ENCODE results near the gene NOC4L. TPM values are rescaled to one million over a fixed set of nuclear protein-coding genes. Genes with fewer than 3 reads are reported as not detected.

NOC4L gene
- total and polyA plus RNA-seq, 4 experiments from 2014 or later, result 13.9 to 26.0 (median 17.7) TPM

DNA sequence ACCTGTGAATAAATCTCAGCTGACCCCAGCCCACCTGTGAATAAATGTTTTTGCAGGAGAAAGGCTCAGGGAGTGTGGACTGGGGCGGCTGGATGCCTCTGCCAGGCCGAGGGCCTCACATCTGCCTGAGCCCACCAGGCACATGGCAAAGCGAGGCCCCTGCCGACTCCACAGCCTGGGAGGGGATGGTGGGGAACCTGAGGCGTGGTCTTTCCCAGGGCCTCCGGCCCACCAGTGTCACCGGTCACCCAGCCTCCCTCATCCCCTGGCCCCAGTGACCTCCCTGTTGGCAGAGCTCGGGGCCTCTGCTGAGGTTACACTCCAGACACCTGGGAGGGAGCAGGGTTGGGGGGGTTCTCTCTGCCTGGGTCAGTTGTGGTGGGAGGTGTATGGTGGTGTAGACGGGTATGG lies 8.2 kb downstream of the NOC4L start:
- POLR2A ChIA-PET (ENCODE audit: partially characterized antibody), result no interaction called here
- intact Hi-C loops (cut with micrococcal nuclease), result no loop called here
- peak in 1 of 5 donors; percentile 22 for DNase-seq
- peaks cover 0 to 5% (median 0%) of the 10 kb centered on the region in 4 donors for H3K4me1 Mint-ChIP-seq
- no peak overlapping the region for H3K27ac Mint-ChIP-seq
- H3K9me3 Mint-ChIP-seq, result no peaks in the 10 kb centered on the region
- H3K36me3 ChIP-seq (ENCODE audit: insufficient read depth, low read length), result peaks cover 7% of the 10 kb centered on the region
- no peak overlapping the region for H3K4me3 ChIP-seq (ENCODE audit: low read length in 2 of 2)
- no peaks in the 10 kb centered on the region for H3K9me3 ChIP-seq (ENCODE audit: control insufficient read depth in 1 of 2, low read length in 2 of 2)
- peaks cover 0 to 10% of the 10 kb centered on the region in 2 donors for H3K36me3 Mint-ChIP-seq
- peaks cover 10% of the 10 kb centered on the region for H3K4me1 ChIP-seq (ENCODE audit: insufficient read depth, low read length)
- CTCF ChIA-PET (ENCODE audit: partially characterized antibody), result interaction anchor here (1.8 to 2.0 kb wide), 2 partner anchors 67 to 262 kb away, joined by 12 to 25 read pairs; no protein-coding TSS in a partner anchor
- H3K27ac ChIP-seq (ENCODE audit: low read depth, low read length), result no peak overlapping the region
- no peaks in the 10 kb centered on the region for H3K27me3 ChIP-seq (ENCODE audit: insufficient read depth, low read length)
- no peak overlapping the region for H3K4me3 Mint-ChIP-seq
- H3K27me3 Mint-ChIP-seq, result no peaks in the 10 kb centered on the region

DNA sequence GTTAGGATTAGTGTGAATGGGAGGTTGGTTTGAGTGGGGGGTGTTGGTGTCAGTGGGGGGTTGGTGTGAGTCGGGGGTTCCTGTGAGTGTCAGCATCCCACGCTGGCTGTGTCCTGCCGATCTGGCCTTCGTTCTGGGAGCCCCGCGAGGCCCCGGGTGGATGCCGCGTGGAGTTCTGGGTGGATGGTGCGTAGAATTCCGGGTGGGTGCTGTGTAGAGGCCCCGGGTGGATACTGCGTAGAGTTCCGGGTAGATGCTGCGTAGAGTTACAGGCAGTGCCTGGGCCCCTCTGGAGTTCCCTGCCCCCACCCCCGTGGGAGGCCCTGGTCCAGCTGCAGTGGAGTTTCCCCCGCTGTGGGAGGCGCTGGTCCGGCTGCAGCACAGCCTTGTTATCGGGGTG lies 8.7 kb downstream of the NOC4L start:
- no peaks in the 10 kb centered on the region for H3K27me3 ChIP-seq (ENCODE audit: insufficient read depth, low read length)
- H3K27ac Mint-ChIP-seq, result no peak overlapping the region
- peaks cover 10% of the 10 kb centered on the region for H3K4me1 ChIP-seq (ENCODE audit: insufficient read depth, low read length)
- peaks cover 7% of the 10 kb centered on the region for H3K36me3 ChIP-seq (ENCODE audit: insufficient read depth, low read length)
- peak in 1 of 5 donors; percentile 33 for DNase-seq
- POLR2A ChIA-PET (ENCODE audit: partially characterized antibody), result no interaction called here
- H3K4me1 Mint-ChIP-seq, result peaks cover 0 to 5% (median 0%) of the 10 kb centered on the region in 4 donors
- no peak overlapping the region for H3K27ac ChIP-seq (ENCODE audit: low read depth, low read length)
- H3K4me3 ChIP-seq (ENCODE audit: low read length in 2 of 2), result no peak overlapping the region
- no peaks in the 10 kb centered on the region for H3K9me3 ChIP-seq (ENCODE audit: control insufficient read depth in 1 of 2, low read length in 2 of 2)
- no peaks in the 10 kb centered on the region for H3K9me3 Mint-ChIP-seq
- peaks cover 0 to 7% of the 10 kb centered on the region in 2 donors for H3K36me3 Mint-ChIP-seq
- no peak overlapping the region for H3K4me3 Mint-ChIP-seq
- no peaks in the 10 kb centered on the region for H3K27me3 Mint-ChIP-seq
- intact Hi-C loops (cut with micrococcal nuclease), result no loop called here
- CTCF ChIA-PET (ENCODE audit: partially characterized antibody), result interaction anchor here (0.8 to 2.0 kb wide), 12 partner anchors 8 to 460 kb away, joined by 3 to 25 read pairs (median 7); partner anchors contain the start of genes DDX51 and NOC4L

DNA sequence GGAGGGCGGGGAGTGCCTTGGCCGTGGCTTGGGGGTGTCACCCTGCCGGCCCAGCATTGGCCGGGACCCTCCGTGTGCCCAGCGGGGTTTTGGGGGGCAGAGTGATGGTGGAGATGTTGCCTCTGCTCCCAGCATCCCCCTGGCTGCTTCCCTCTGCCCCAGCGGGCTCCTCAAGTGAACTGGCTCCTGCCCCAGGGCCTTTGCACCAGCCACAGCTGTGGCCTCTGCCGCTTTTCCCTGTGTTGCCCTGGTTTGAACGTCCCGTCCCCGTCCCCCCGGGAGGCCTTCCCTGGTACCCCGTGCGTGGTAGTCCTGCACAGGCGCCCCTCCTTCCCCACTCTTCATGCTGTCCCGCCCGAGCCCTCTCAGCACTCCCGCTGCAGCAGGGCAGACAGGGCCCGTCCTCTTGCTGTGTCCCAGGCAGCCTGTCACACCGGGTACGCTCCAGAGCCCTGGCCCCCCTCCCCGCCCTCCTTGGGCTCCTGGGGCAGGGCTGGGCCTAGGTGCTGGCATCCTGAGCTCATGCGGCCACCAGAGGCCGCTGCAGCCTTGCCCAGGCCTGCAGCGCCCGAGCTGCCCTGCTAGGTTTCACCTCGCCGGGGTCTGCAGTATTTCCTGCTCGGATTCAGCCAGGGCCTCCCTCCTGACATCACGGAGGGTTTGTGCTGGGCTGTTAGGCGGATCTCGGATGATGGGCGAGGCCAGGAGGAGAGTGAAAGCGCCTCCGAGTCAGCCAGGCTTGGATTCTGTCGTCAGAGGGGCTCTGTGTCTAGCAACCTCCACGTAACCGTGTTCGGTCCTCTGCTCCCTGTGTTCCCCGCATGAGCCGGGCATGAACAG lies 9.5 kb downstream of the NOC4L start:
- DNase-seq, result peak; percentile 74 to 78 (median 75)
- ChIA-PET POLR2A (ENCODE audit: partially characterized antibody) (interaction anchor here (0.7 to 1.1 kb wide), 4 partner anchors 33 to 68 kb away, joined by 3 to 9 read pairs (median 5); no protein-coding TSS in a partner anchor), CTCF (ENCODE audit: partially characterized antibody) (interaction anchor here (0.6 to 2.0 kb wide), 25 partner anchors 9 to 461 kb away, joined by 3 to 25 read pairs (median 5); partner anchors contain the start of genes DDX51 and NOC4L)
- Mint-ChIP-seq H3K36me3 (peaks cover 0 to 3% of the 10 kb centered on the region in 2 donors), H3K27ac (peak overlapping the region in 2 of 7 donors; percentile 15 to 64), H3K27me3 (no peaks in the 10 kb centered on the region), H3K4me3 (peak overlapping the region in 3 of 8 donors; percentile 8 to 48 (median 39)), H3K9me3 (no peaks in the 10 kb centered on the region), H3K4me1 (peaks cover 0 to 5% (median 0%) of the 10 kb centered on the region in 4 donors)
- H3K27ac ChIP-seq (ENCODE audit: low read depth, low read length), result no peak overlapping the region
- intact Hi-C loops (cut with micrococcal nuclease), result loop anchor here (1.0 kb wide), 4 partner anchors 66 to 462 kb away; no protein-coding TSS in a partner anchor
- H3K4me3 ChIP-seq (ENCODE audit: low read length in 2 of 2), result peak overlapping the region; percentile 23 to 30
- H3K9me3 ChIP-seq (ENCODE audit: control insufficient read depth in 1 of 2, low read length in 2 of 2), result no peaks in the 10 kb centered on the region
- no peaks in the 10 kb centered on the region for H3K27me3 ChIP-seq (ENCODE audit: insufficient read depth, low read length)
- H3K4me1 ChIP-seq (ENCODE audit: insufficient read depth, low read length), result peaks cover 10% of the 10 kb centered on the region
- peaks cover 11% of the 10 kb centered on the region for H3K36me3 ChIP-seq (ENCODE audit: insufficient read depth, low read length)

DNA sequence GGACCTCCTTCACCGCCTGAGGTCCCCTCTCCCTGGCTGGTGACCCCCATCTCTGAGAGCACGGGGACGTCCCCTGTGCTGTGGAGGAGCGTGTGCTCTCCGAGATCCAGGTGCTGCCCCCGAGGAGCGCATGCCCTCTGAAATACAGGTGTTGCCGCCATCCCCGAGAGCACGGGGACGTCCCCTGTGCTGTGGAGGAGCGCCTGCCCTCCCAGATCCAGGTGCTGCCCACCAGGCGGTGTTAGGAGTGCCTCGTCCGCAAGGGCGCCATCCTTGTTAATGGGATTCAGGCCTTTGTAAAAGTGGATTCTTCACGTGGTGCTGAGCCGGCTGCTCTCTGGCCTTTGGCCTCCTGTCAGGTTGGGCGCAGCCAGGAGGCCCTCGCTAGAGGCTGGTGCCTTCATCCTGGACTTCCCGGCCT lies 10.1 kb downstream of the NOC4L start:
- H3K4me3 Mint-ChIP-seq, result peak overlapping the region in 2 of 8 donors; percentile 15 to 48
- Histone ChIP-seq H3K27ac (ENCODE audit: low read depth, low read length) (no peak overlapping the region), H3K27me3 (ENCODE audit: insufficient read depth, low read length) (no peaks in the 10 kb centered on the region), H3K4me1 (ENCODE audit: insufficient read depth, low read length) (peaks cover 10% of the 10 kb centered on the region), H3K36me3 (ENCODE audit: insufficient read depth, low read length) (peaks cover 11% of the 10 kb centered on the region), H3K9me3 (ENCODE audit: control insufficient read depth in 1 of 2, low read length in 2 of 2) (no peaks in the 10 kb centered on the region), H3K4me3 (ENCODE audit: low read length in 2 of 2) (peak overlapping the region in 1 of 2 donors; percentile 30)
- POLR2A ChIA-PET (ENCODE audit: partially characterized antibody), result interaction anchor here (0.7 to 1.1 kb wide), 4 partner anchors 33 to 68 kb away, joined by 3 to 9 read pairs (median 5); no protein-coding TSS in a partner anchor
- DNase-seq, result peak in 1 of 5 donors; percentile 41
- H3K27me3 Mint-ChIP-seq, result no peaks in the 10 kb centered on the region
- no peaks in the 10 kb centered on the region for H3K9me3 Mint-ChIP-seq
- H3K27ac Mint-ChIP-seq, result peak overlapping the region in 3 of 7 donors; percentile 8 to 66 (median 15)
- CTCF ChIA-PET (ENCODE audit: partially characterized antibody), result interaction anchor here (0.9 to 2.0 kb wide), 22 partner anchors 9 to 460 kb away, joined by 3 to 25 read pairs (median 5); partner anchors contain the start of genes DDX51 and NOC4L
- peaks cover 0 to 5% (median 0%) of the 10 kb centered on the region in 4 donors for H3K4me1 Mint-ChIP-seq
- intact Hi-C loops (cut with micrococcal nuclease), result loop anchor here (1.0 kb wide), 4 partner anchors 65 to 461 kb away; no protein-coding TSS in a partner anchor
- peaks cover 0 to 3% of the 10 kb centered on the region in 2 donors for H3K36me3 Mint-ChIP-seq

DNA sequence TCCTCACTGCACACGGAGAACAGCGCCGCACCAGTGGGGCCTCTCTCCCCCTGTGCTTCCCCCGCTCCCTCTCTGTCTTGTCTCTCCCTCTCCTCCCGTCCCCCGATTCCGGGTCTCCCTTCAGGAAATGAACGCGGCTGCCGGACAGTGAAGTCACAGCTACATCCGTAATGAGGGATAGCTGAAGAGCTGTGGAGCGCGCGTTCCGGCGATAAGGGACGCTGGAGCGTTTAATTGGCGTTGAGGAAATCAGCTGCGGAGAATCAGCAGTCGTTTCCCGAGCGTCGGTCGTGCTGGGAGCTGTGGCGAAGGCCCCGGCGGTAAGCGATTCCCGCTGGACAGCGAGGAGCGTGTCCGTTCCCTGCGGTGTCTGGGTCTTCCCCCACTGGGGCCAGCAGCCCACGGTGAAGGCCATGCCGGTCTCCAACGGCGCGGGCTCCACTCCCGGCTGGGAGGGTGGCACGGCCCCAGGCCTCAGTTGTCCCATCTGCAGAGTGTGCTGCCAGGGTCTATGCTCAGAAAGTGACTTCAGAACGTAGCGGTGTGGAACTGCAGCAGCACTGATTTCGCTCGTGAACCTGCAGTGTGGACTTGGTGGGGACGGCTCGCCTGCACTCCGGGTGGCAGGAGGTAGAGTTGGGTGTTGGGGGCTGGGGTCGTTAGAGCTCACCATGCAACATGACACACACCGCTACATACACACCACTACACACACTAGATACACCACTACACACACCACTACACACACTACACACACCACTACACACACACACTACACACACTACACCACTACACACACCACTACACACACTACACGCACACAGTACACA lies 10.9 kb downstream of the NOC4L start:
- Mint-ChIP-seq H3K27ac (peak overlapping the region in 2 of 7 donors; percentile 8 to 66), H3K9me3 (no peaks in the 10 kb centered on the region), H3K4me3 (no peak overlapping the region), H3K27me3 (no peaks in the 10 kb centered on the region), H3K36me3 (peaks cover 0 to 3% of the 10 kb centered on the region in 2 donors), H3K4me1 (peaks cover 0 to 8% (median 1%) of the 10 kb centered on the region in 4 donors)
- ChIA-PET CTCF (ENCODE audit: partially characterized antibody) (interaction anchor here (1.3 to 1.4 kb wide), 3 partner anchors 8 to 459 kb away, joined by 4 to 9 read pairs (median 5); no protein-coding TSS in a partner anchor), POLR2A (ENCODE audit: partially characterized antibody) (no interaction called here)
- no peak overlapping the region for H3K4me3 ChIP-seq (ENCODE audit: low read length in 2 of 2)
- DNase-seq, result peak in 1 of 5 donors; percentile 36
- H3K9me3 ChIP-seq (ENCODE audit: control insufficient read depth in 1 of 2, low read length in 2 of 2), result no peaks in the 10 kb centered on the region
- H3K36me3 ChIP-seq (ENCODE audit: insufficient read depth, low read length), result peaks cover 11% of the 10 kb centered on the region
- H3K4me1 ChIP-seq (ENCODE audit: insufficient read depth, low read length), result peaks cover 10% of the 10 kb centered on the region
- no peaks in the 10 kb centered on the region for H3K27me3 ChIP-seq (ENCODE audit: insufficient read depth, low read length)
- intact Hi-C loops (cut with micrococcal nuclease), result loop anchor here (1.0 kb wide), 4 partner anchors 64 to 460 kb away; no protein-coding TSS in a partner anchor
- no peak overlapping the region for H3K27ac ChIP-seq (ENCODE audit: low read depth, low read length)

DNA sequence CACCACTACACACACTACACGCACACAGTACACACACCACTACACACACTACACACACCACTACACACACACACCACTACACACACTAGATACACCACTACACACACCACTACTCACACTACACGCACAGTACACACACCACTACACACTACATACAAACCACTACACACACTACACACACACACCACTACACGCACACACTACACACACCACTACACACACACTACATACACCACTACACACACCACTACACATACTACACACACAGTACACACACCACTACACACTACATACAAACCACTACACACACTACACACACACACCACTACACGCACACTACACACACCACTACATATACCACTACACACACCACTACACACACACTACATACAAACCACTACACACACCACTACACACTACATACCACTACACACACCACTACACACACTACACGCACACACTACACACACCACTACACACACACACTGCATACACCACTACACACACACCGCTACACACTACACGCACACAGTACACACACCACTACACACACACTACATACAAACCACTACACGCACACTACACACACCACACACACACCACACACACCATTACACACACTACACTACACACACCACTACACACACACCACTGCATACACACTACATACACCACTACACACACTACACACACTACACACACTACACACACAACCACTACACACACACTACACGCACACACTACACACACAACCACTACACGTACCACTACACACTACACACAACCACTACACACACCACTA lies 11.7 kb downstream of the NOC4L start:
- DNase-seq, result peak in 1 of 5 donors; percentile 22
- Mint-ChIP-seq H3K36me3 (peaks cover 0 to 3% of the 10 kb centered on the region in 2 donors), H3K9me3 (no peaks in the 10 kb centered on the region), H3K4me3 (no peak overlapping the region), H3K27me3 (no peaks in the 10 kb centered on the region), H3K4me1 (peaks cover 0 to 10% (median 1%) of the 10 kb centered on the region in 4 donors), H3K27ac (no peak overlapping the region)
- CTCF ChIA-PET (ENCODE audit: partially characterized antibody), result interaction anchor here (1.3 to 1.4 kb wide), 3 partner anchors 7 to 458 kb away, joined by 4 to 9 read pairs (median 5); no protein-coding TSS in a partner anchor
- H3K4me1 ChIP-seq (ENCODE audit: insufficient read depth, low read length), result peaks cover 10% of the 10 kb centered on the region
- H3K27me3 ChIP-seq (ENCODE audit: insufficient read depth, low read length), result no peaks in the 10 kb centered on the region
- intact Hi-C loops (cut with micrococcal nuclease), result no loop called here
- no peaks in the 10 kb centered on the region for H3K9me3 ChIP-seq (ENCODE audit: control insufficient read depth in 1 of 2, low read length in 2 of 2)
- no peak overlapping the region for H3K27ac ChIP-seq (ENCODE audit: low read depth, low read length)
- H3K36me3 ChIP-seq (ENCODE audit: insufficient read depth, low read length), result peaks cover 11% of the 10 kb centered on the region
- POLR2A ChIA-PET (ENCODE audit: partially characterized antibody), result no interaction called here
- no peak overlapping the region for H3K4me3 ChIP-seq (ENCODE audit: low read length in 2 of 2)

All from CD4-positive, alpha-beta memory T cell (primary cell).